HepG2 (cell line): ENCODE results near the gene TBL3. TPM values are rescaled to one million over a fixed set of nuclear protein-coding genes. Genes with fewer than 3 reads are reported as not detected.

ENCODE experiments used
- CAMTA2 ChIP-seq: sonication (generic); formaldehyde crosslinking; IDR thresholded peaks from 2 replicates; pipeline ENCODE4 v1.4.0; 2020; ENCODE audit warnings: mild to moderate bottlenecking, missing genetic modification reagents, borderline replicate concordance
- CREBL2 ChIP-seq: sonication (generic); formaldehyde crosslinking; IDR thresholded peaks from 2 replicates; pipeline ENCODE4 v1.8.1; 2023; ENCODE audit warnings: missing genetic modification reagents, mild to moderate bottlenecking, borderline replicate concordance
- KDM5B ChIP-seq: sonication (generic); formaldehyde crosslinking; IDR thresholded peaks from 2 replicates; pipeline ENCODE4 v1.4.0; 2020; ENCODE audit warnings: missing genetic modification reagents, mild to moderate bottlenecking, borderline replicate concordance
- PATZ1 ChIP-seq: sonication (generic); formaldehyde crosslinking; IDR thresholded peaks from 2 replicates; pipeline ENCODE4 v1.4.0; 2020; ENCODE audit warnings: missing genetic modification reagents
- PBX2 ChIP-seq: IDR thresholded peaks from 2 replicates; pipeline ENCODE4 v1.6.1; 2016; ENCODE audit warnings: control low read depth
- RFX1 ChIP-seq: fragments of 450-650 bp; IDR thresholded peaks from 2 replicates; pipeline ENCODE4 v1.6.1; 2017
- WIZ ChIP-seq: sonication (generic); formaldehyde crosslinking; IDR thresholded peaks from 2 replicates; pipeline ENCODE4 v1.5.1; 2020; ENCODE audit warnings: mild to moderate bottlenecking, missing genetic modification reagents
- ZBTB8A ChIP-seq: sonication (generic); formaldehyde crosslinking; IDR thresholded peaks from 2 replicates; pipeline ENCODE4 v1.4.0; 2020; ENCODE audit warnings: mild to moderate bottlenecking, low read depth, missing genetic modification reagents, borderline replicate concordance
- ZFP36L1 ChIP-seq: sonication (generic); formaldehyde crosslinking; IDR thresholded peaks from 2 replicates; pipeline ENCODE4 v1.8.0; 2022; ENCODE audit warnings: mild to moderate bottlenecking, missing genetic modification reagents, moderate library complexity
- ZNF530 ChIP-seq: sonication (generic); formaldehyde crosslinking; IDR thresholded peaks from 2 replicates; pipeline ENCODE4 v1.5.0; 2020; ENCODE audit warnings: low read depth, mild to moderate bottlenecking, missing genetic modification reagents
- ZNF652 ChIP-seq: IDR thresholded peaks from 2 replicates; pipeline ENCODE4 v1.6.1; 2016; ENCODE audit warnings: low read depth, borderline replicate concordance
- ZNF724P ChIP-seq: sonication (generic); formaldehyde crosslinking; IDR thresholded peaks from 2 replicates; pipeline ENCODE4 v1.8.0; 2022; ENCODE audit warnings: missing genetic modification reagents, borderline replicate concordance
- ZNF841 ChIP-seq: sonication (generic); formaldehyde crosslinking; IDR thresholded peaks from 2 replicates; pipeline ENCODE4 v1.8.1; 2023; ENCODE audit warnings: missing genetic modification reagents, borderline replicate concordance
- ZNF878 ChIP-seq: sonication (generic); formaldehyde crosslinking; IDR thresholded peaks from 2 replicates; pipeline ENCODE4 v1.8.1; 2023; ENCODE audit warnings: mild to moderate bottlenecking, missing genetic modification reagents, moderate library complexity
- polyA plus RNA-seq, 8 experiments: library from polyadenylated mRNA; depleted of rRNA in 3 of 8; stranded (reverse) in 7 of 8; unstranded in 1 of 8; fragments of >200 nt; fragmentation: Illumina TruSeq in 4 of 8; extraction: Trizol in 4 of 8; gene quantifications; 2 replicates each; pipeline versions ENCODE4 v1.2.1 to v1.2.3, GENCODE V29; 2011 to 2016; ENCODE audit warnings: low read depth in 4 of 8, missing spikeins in 1 of 8, mixed read lengths in 1 of 8; ENCODE audit not compliant: insufficient read depth in 1 of 8
- total RNA-seq, 5 experiments: library from RNA; depleted of rRNA; stranded (reverse); fragments of >200 nt; fragmentation: Illumina TruSeq; extraction: Trizol; gene quantifications; 2 replicates each; pipeline ENCODE4 v1.2.3, GENCODE V29; 2016; ENCODE audit warnings: low read depth in 1 of 5
- TF ChIP-seq, protein P1 (sequence below): sonication (generic); formaldehyde crosslinking; IDR thresholded peaks from 2 replicates; pipeline ENCODE4 v1.9.0; 2021; ENCODE audit warnings: missing genetic modification reagents, borderline replicate concordance
- TF ChIP-seq, protein P2 (sequence below): sonication (generic); formaldehyde crosslinking; IDR thresholded peaks from 2 replicates; pipeline ENCODE4 v1.4.0; 2020; ENCODE audit warnings: missing genetic modification reagents
- TF ChIP-seq, protein P3 (sequence below): sonication (generic); formaldehyde crosslinking; IDR thresholded peaks from 2 replicates; pipeline ENCODE4 v1.4.0; 2020; ENCODE audit warnings: missing genetic modification reagents
- TF ChIP-seq, protein P4 (sequence below): sonication (generic); formaldehyde crosslinking; IDR thresholded peaks from 2 replicates; pipeline ENCODE4 v1.5.0; 2020; ENCODE audit warnings: mild to moderate bottlenecking, missing genetic modification reagents, moderate library complexity

TBL3 gene
- total and polyA plus RNA-seq, 2 of the 13 experiments (the other 11 are each of a cell fraction or from before 2014, with no cell fraction given): 16.8 to 38.0 TPM

GRCh38 chr16:1983544-1984346 is 11.9 kb downstream of the TBL3 start, which contains the start of gene GFER (continued):
- no peak for TF ChIP-seq PBX2 (CRISPR knock-in tag)
- no peak for TF ChIP-seq CAMTA2 (CRISPR knock-in tag)
- TF ChIP-seq ZNF652 (CRISPR knock-in tag): no peak
- TF ChIP-seq, protein P1, sequence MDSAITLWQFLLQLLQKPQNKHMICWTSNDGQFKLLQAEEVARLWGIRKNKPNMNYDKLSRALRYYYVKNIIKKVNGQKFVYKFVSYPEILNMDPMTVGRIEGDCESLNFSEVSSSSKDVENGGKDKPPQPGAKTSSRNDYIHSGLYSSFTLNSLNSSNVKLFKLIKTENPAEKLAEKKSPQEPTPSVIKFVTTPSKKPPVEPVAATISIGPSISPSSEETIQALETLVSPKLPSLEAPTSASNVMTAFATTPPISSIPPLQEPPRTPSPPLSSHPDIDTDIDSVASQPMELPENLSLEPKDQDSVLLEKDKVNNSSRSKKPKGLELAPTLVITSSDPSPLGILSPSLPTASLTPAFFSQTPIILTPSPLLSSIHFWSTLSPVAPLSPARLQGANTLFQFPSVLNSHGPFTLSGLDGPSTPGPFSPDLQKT: no peak
- no peak for TF ChIP-seq WIZ (CRISPR knock-in tag)
- no peak for TF ChIP-seq CREBL2 (CRISPR knock-in tag)
- TF ChIP-seq KDM5B (CRISPR knock-in tag): no peak
- peak; percentile 47 for TF ChIP-seq PATZ1 (CRISPR knock-in tag)
- TF ChIP-seq ZNF841: no peak
- TF ChIP-seq RFX1: peak; percentile 94
- TF ChIP-seq ZFP36L1 (CRISPR knock-in tag): 0 out of 2 replicates have a peak, but pooled peaks have one; percentile 47
- no peak for TF ChIP-seq ZNF724P (CRISPR knock-in tag)
- TF ChIP-seq, protein P2, sequence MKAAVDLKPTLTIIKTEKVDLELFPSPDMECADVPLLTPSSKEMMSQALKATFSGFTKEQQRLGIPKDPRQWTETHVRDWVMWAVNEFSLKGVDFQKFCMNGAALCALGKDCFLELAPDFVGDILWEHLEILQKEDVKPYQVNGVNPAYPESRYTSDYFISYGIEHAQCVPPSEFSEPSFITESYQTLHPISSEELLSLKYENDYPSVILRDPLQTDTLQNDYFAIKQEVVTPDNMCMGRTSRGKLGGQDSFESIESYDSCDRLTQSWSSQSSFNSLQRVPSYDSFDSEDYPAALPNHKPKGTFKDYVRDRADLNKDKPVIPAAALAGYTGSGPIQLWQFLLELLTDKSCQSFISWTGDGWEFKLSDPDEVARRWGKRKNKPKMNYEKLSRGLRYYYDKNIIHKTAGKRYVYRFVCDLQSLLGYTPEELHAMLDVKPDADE (CRISPR knock-in tag): no peak
- TF ChIP-seq ZNF530 (CRISPR knock-in tag): no peak
- TF ChIP-seq ZNF878 (CRISPR knock-in tag): peak; percentile 16; the same call in 1 of the 2 replicates
- TF ChIP-seq, protein P3, sequence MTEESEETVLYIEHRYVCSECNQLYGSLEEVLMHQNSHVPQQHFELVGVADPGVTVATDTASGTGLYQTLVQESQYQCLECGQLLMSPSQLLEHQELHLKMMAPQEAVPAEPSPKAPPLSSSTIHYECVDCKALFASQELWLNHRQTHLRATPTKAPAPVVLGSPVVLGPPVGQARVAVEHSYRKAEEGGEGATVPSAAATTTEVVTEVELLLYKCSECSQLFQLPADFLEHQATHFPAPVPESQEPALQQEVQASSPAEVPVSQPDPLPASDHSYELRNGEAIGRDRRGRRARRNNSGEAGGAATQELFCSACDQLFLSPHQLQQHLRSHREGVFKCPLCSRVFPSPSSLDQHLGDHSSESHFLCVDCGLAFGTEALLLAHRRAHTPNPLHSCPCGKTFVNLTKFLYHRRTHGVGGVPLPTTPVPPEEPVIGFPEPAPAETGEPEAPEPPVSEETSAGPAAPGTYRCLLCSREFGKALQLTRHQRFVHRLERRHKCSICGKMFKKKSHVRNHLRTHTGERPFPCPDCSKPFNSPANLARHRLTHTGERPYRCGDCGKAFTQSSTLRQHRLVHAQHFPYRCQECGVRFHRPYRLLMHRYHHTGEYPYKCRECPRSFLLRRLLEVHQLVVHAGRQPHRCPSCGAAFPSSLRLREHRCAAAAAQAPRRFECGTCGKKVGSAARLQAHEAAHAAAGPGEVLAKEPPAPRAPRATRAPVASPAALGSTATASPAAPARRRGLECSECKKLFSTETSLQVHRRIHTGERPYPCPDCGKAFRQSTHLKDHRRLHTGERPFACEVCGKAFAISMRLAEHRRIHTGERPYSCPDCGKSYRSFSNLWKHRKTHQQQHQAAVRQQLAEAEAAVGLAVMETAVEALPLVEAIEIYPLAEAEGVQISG: peak; percentile 91
- TF ChIP-seq ZBTB8A: no peak
- TF ChIP-seq, protein P4, sequence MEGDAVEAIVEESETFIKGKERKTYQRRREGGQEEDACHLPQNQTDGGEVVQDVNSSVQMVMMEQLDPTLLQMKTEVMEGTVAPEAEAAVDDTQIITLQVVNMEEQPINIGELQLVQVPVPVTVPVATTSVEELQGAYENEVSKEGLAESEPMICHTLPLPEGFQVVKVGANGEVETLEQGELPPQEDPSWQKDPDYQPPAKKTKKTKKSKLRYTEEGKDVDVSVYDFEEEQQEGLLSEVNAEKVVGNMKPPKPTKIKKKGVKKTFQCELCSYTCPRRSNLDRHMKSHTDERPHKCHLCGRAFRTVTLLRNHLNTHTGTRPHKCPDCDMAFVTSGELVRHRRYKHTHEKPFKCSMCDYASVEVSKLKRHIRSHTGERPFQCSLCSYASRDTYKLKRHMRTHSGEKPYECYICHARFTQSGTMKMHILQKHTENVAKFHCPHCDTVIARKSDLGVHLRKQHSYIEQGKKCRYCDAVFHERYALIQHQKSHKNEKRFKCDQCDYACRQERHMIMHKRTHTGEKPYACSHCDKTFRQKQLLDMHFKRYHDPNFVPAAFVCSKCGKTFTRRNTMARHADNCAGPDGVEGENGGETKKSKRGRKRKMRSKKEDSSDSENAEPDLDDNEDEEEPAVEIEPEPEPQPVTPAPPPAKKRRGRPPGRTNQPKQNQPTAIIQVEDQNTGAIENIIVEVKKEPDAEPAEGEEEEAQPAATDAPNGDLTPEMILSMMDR (CRISPR knock-in tag): peak; percentile 72
